Stomach smooth muscle (tissue), 2 donors: Measurements from ENCODE around the gene ZEB2.

Experiments
- H3K27ac ChIP-seq: one replicate; pipeline ENCODE4 v1.7.0; 2013; ENCODE audit warnings: mild to moderate bottlenecking, low read length, inconsistent platforms
- H3K27me3 ChIP-seq, 2 donors: one replicate each; pipeline ENCODE4 v1.7.0; 2013; ENCODE audit warnings: low read length in 2 of 2; ENCODE audit not compliant: insufficient read depth in 2 of 2, control insufficient read depth in 1 of 2
- H3K36me3 ChIP-seq, 2 donors: one replicate each; pipeline ENCODE4 v1.7.0; 2013; ENCODE audit warnings: low read length in 2 of 2; ENCODE audit not compliant: control insufficient read depth in 2 of 2, insufficient read depth in 2 of 2
- H3K4me1 ChIP-seq: one replicate; pipeline ENCODE4 v1.7.0; 2013; ENCODE audit warnings: low read length; ENCODE audit not compliant: control insufficient read depth, insufficient read depth
- H3K4me3 ChIP-seq, 2 donors: one replicate each; pipeline ENCODE4 v1.7.0; 2013; ENCODE audit warnings: low read length in 2 of 2
- H3K9ac ChIP-seq, 2 donors: one replicate each; pipeline ENCODE4 v1.7.0; 2013; ENCODE audit warnings: low read length in 2 of 2, mild to moderate bottlenecking in 1 of 2
- H3K9me3 ChIP-seq, 2 donors: one replicate each; pipeline ENCODE4 v1.7.0; 2013; ENCODE audit warnings: low read length in 2 of 2; ENCODE audit not compliant: control insufficient read depth in 2 of 2
- donor health status: healthy.
- donor health status: Pancreatic carcinoma.

The ZEB2 gene

DNA sequence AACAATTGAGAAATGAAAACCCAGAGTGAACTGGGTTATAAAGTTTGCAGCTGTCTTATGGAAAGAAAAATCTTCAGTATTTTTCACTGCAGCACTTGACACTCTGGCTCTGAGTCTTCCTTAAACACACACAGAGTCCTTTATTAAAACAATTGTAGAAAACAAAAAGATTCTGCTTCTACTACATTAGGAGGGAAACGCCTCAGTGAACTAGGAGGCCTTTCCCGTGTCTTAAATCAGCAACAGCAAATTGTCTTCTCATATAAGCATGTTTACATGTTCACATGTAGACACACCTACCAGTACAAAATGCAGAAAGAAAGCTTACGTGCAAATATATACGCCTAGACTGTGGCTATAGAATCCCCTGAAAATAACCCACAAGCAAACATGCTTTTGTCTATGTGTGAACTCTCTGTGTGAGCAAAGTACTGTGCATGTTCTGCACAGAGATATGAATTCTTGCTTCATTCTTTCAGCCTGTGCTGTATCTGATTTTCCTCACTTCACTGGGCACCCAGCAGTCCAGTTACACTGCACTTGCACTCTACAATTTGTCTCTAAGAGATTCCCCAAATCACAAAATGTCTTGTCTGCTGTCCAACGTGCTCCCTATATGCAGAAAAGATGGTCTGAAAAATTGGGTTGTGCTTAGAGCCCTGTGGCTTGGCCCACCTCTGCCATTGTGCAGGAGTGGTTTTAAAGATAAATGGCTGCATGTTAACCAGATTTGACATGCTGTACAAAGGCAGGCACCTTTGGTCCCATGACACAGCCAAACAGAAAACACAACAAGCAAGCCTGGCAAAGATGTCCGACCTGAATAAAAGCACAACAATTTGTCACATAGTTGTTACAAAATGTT is 24.5 kb downstream of the ZEB2 start:
- no peak overlapping the region for H3K27ac ChIP-seq
- H3K4me3 ChIP-seq, result no peak overlapping the region
- no peak overlapping the region for H3K9ac ChIP-seq
- H3K27me3 ChIP-seq, result peaks cover 0 to 2% of the 10 kb centered on the region in 2 donors
- H3K36me3 ChIP-seq, result no peaks in the 10 kb centered on the region
- H3K9me3 ChIP-seq, result no peaks in the 10 kb centered on the region
- H3K4me1 ChIP-seq, result no peaks in the 10 kb centered on the region

DNA sequence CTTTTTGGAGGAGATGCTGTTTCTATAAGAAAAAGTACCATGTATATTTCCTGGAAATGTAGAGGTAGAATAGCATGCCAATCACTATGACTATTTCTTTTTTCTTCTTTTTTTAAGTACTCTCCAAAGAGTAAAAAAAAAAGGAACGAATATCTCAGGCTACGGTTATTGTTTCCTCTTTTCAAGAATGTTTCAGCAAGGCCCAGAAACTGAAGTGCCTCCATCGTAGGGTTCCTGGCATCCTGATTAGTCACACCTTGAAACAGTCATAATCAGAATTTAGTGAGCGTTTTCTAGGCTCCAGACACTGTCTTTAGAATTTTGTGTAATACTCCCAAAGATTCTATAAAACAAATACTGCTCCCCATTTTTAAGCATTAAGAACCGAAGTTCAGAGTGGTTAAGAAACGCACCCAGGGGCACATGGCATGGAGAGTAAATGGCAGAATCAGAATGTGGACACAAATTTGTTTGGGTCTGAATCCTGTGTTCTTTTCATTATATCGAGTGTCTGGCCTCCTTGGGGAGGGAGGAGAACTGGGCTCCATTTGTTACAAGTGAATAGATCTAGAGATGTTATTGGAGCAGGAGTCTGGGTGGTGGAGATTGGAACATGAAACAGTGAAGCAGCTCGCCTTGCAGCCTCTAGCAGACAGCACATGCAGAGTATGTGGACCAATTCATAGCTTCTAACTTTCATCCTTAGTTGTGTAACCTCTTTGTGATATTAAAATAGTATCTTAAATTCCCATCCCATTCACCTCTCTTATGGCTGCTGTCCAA is 26.7 kb downstream of the ZEB2 start:
- H3K36me3 ChIP-seq, result no peaks in the 10 kb centered on the region
- no peak overlapping the region for H3K9ac ChIP-seq
- H3K27me3 ChIP-seq, result peaks cover 0 to 2% of the 10 kb centered on the region in 2 donors
- H3K4me3 ChIP-seq, result no peak overlapping the region
- no peaks in the 10 kb centered on the region for H3K4me1 ChIP-seq
- H3K27ac ChIP-seq, result no peak overlapping the region
- H3K9me3 ChIP-seq, result no peaks in the 10 kb centered on the region

DNA sequence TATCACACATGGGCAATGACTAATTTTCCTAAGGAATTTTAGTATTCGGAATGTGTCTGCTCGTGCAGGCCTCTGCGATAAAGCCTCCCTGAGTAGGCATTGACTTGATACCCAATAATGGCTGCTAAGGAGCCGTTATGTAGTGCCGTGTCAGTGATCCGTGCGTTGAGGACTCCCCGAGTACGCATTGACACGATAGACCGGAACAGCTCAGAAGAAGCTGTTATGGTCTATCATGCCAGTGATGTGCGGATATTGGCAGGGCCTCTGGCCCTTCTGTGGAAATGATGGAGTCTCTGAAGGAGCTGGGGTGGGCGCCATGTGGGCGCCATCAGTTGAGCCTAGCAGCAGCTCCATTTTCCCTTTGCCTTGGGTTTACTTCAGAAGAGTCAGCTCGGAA is 29.1 kb downstream of the ZEB2 start:
- Histone ChIP-seq H3K27ac (no peak overlapping the region), H3K4me1 (no peaks in the 10 kb centered on the region), H3K9ac (no peak overlapping the region), H3K27me3 (peaks cover 0 to 2% of the 10 kb centered on the region in 2 donors), H3K4me3 (no peak overlapping the region), H3K9me3 (no peaks in the 10 kb centered on the region), H3K36me3 (no peaks in the 10 kb centered on the region)

DNA sequence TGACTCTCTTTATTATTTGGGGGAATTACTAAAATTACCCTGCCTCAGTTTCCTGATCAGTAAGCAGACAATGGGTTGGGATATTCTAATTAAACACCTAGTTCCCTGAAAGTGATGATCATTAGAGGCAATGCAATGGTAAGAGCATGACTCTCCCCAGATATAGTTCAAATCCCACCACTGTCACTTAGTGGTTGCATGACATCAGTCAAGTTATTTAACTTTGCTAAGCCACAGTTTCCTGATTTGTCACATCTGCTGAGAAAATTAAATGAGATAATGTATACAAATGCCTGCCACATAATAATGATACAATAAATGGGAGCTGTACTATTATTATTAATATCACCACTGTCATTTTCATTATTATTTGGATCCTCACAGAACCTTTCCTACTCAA is 29.9 kb downstream of the ZEB2 start:
- H3K9ac ChIP-seq, result no peak overlapping the region
- H3K27me3 ChIP-seq, result peaks cover 0 to 2% of the 10 kb centered on the region in 2 donors
- no peak overlapping the region for H3K4me3 ChIP-seq
- no peaks in the 10 kb centered on the region for H3K36me3 ChIP-seq
- H3K27ac ChIP-seq, result no peak overlapping the region
- no peaks in the 10 kb centered on the region for H3K9me3 ChIP-seq
- no peaks in the 10 kb centered on the region for H3K4me1 ChIP-seq

DNA sequence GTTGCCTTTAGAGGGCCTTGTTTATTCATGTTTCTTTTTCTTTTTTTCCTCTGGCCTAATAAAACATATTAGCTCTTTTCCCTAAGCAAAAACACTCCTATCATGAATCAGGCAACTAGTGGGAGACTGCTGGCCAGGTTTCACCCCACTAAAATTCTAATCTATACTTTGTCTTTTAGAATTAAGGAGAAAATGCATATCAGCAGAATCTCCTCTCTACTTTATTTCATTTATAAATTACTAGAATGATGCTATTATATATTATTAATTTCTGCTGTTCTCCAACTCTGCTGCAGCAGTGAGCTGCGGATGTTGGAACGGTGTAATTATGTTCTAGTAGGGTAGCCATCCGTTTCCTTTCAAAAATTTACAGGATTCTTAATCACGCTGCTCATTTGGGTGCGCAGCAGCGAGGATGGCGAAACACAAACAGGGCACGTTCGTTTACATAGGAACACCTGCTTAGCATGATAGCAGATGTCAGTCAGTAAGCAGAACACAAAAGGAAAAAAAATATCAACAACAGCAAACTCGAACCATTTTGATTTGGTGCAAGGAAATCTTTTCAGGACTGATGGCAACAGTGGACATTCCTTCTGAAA is 30.5 kb downstream of the ZEB2 start:
- no peak overlapping the region for H3K9ac ChIP-seq
- H3K27me3 ChIP-seq, result peaks cover 0 to 2% of the 10 kb centered on the region in 2 donors
- no peaks in the 10 kb centered on the region for H3K36me3 ChIP-seq
- no peak overlapping the region for H3K27ac ChIP-seq
- no peak overlapping the region for H3K4me3 ChIP-seq
- H3K9me3 ChIP-seq, result no peaks in the 10 kb centered on the region
- H3K4me1 ChIP-seq, result no peaks in the 10 kb centered on the region

DNA sequence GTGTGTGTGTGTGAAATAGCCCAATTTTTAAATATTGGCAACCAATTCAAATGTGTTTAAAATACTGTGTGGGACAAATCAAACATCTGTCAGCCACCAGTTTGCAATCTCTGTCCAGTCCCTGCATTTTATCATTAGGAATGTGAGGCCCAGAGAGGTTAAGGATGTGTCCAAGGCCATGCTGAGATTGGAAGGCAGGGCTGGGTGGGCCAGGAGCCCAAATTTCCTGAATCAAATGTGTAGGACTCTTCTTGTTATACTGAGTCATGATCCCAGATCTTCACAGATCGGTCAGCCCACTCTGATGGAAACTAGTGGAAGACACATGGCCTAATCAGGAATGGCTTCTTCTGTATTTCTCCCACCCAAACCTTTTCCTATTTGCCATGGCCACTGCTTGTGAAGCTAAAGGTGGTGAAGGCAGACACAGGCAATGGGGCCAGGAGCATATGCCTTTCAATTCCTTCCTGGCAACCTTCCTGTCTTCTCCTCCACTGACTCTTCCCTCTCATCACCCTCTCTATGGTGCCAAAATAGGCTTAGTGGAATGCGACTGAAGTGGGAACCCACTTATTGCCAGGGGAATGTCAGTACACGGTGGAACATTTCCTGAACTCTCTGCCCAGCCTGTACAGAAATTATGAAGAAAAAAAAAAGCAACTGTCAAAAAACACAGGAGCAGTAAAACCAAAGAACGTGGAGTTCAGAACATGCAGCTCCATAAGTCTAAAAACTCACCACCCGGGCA is 35.5 kb downstream of the ZEB2 start:
- Histone ChIP-seq H3K27ac (no peak overlapping the region), H3K9ac (no peak overlapping the region), H3K4me3 (no peak overlapping the region), H3K9me3 (no peaks in the 10 kb centered on the region), H3K27me3 (no peaks in the 10 kb centered on the region), H3K4me1 (no peaks in the 10 kb centered on the region), H3K36me3 (no peaks in the 10 kb centered on the region)

DNA sequence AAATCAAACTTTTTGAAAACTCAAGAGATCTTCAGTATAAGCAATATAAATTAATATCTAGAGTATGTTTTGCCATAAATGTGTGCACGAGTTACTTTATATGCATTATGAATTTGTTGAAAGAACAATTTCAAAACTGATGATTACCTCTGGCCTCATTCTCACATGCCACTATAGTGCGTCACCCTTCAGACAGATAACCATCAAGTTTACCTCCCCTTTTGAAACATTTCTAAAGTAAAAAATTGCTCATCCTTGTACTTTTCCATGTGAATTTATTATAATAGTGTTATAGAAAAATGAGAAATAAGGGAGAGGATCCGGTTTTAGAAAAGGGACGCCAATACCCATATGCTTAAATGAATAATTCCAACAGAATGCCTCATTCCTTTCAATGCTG is 38.3 kb downstream of the ZEB2 start:
- Histone ChIP-seq H3K27ac (no peak overlapping the region), H3K9ac (no peak overlapping the region), H3K4me1 (no peaks in the 10 kb centered on the region)

DNA sequence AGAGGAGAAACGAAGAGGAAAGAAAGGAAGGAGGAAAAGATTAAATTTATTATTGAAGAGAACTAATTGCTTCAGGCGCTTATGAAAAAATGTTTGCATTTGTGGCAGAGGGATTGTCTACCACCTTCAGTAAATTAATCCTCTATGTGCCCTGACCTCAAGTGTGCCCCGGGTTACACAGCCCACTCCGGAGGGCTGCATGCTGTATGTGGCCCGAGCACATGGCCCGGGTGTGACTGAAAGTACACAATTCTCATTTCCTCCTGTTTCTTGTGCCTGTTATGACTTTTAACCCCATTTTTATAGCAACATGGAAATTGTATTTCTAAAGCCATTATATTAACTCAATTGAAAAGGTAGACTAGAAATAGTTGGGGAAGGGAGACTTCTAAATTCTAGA is 38.8 kb downstream of the ZEB2 start:
- H3K4me3 ChIP-seq, result no peak overlapping the region
- no peaks in the 10 kb centered on the region for H3K27me3 ChIP-seq
- no peak overlapping the region for H3K9ac ChIP-seq
- no peaks in the 10 kb centered on the region for H3K4me1 ChIP-seq
- H3K27ac ChIP-seq, result no peak overlapping the region
- H3K36me3 ChIP-seq, result no peaks in the 10 kb centered on the region
- H3K9me3 ChIP-seq, result no peaks in the 10 kb centered on the region

More for the DNA sequence above, 38.3 kb downstream of the ZEB2 start:
- Histone ChIP-seq H3K36me3 (no peaks in the 10 kb centered on the region), H3K9me3 (no peaks in the 10 kb centered on the region), H3K4me3 (no peak overlapping the region), H3K27me3 (no peaks in the 10 kb centered on the region)

DNA sequence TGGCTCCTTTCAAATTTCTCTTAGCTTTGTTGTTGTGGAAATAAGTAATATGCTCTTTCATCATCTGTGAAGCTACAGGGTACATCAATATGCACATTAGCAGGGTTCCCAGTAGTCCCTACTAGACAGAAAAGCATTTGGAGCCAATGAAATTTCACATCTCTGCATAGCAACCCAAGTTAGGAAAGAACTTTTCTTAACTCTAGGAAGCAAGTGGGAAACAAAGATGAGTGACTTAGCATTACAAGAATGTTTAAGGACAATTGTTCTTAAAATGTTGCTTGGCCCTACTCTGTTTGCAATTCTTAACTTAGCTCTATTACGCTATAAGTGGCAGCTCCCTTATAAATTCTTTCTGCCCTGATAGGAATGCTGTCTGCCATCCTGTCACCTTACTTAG is 39.6 kb downstream of the ZEB2 start:
- H3K9me3 ChIP-seq, result no peaks in the 10 kb centered on the region
- H3K36me3 ChIP-seq, result no peaks in the 10 kb centered on the region
- H3K27ac ChIP-seq, result no peak overlapping the region
- H3K4me3 ChIP-seq, result no peak overlapping the region
- H3K4me1 ChIP-seq, result no peaks in the 10 kb centered on the region
- H3K9ac ChIP-seq, result no peak overlapping the region
- no peaks in the 10 kb centered on the region for H3K27me3 ChIP-seq

DNA sequence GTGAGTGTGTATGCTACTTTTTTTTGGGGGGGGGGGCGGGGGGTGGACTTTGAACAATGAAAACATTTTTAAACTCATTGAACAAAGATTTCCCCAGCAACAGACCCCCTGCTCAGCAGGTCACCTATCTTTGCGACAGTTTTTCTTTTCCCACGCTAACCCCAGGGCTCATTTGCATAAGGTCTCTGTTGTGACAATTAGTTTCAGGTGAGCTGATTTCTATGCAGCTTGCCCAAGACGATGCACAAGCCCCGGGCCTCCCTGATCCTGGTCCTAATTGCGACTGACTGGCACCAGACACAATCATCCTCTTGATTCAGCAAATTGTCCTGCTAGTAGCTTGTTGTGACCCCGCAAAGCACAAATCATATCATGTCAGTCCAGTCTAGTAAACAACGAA is 40.3 kb downstream of the ZEB2 start:
- H3K27ac ChIP-seq, result no peak overlapping the region
- no peaks in the 10 kb centered on the region for H3K36me3 ChIP-seq

More for the DNA sequence above, 40.3 kb downstream of the ZEB2 start:
- Histone ChIP-seq H3K27me3 (no peaks in the 10 kb centered on the region), H3K9me3 (no peaks in the 10 kb centered on the region), H3K9ac (no peak overlapping the region), H3K4me3 (no peak overlapping the region), H3K4me1 (no peaks in the 10 kb centered on the region)
